Activated T-helper 1 cell treated with anti-CD3 and anti-CD28 coated beads, Interleukin-12 subunit alpha, Interleukin-12 subunit beta, Interleukin-2, Interleukin-4 antibody, amounts not matched to agents 30 ng/mL and 10 ng/mL and 1 ng/mL, durations not matched to agents 14 hours and 24 hours and 36 hours (primary cell): Measurements from ENCODE around the gene CDKN2B-AS1. TPM values are rescaled to one million over a fixed set of nuclear protein-coding genes. Genes with fewer than 3 reads are reported as not detected.
A peak's percentile ranks its signal among the peaks of the same experiment; 100 is the strongest.

Source experiments
- DNase-seq: peaks from one replicate; pipeline ENCODE4 v3.0.0; 2021; ENCODE audit warnings: low spot score
- H3K27ac Mint-ChIP-seq: one replicate; pipeline ENCODE4 v1.8.0; 2021; ENCODE audit warnings: mild to moderate bottlenecking, mixed read lengths
- H3K27me3 Mint-ChIP-seq: one replicate; pipeline ENCODE4 v1.8.0; 2022; ENCODE audit warnings: mild to moderate bottlenecking, moderate library complexity, mixed read lengths; ENCODE audit not compliant: insufficient read depth
- H3K36me3 Mint-ChIP-seq: one replicate; pipeline ENCODE4 v1.8.0; 2021; ENCODE audit warnings: low read depth, mixed read lengths
- H3K4me1 Mint-ChIP-seq: one replicate; pipeline ENCODE4 v1.8.0; 2021; ENCODE audit warnings: low read depth, mixed read lengths
- H3K4me3 Mint-ChIP-seq: one replicate; pipeline ENCODE4 v1.8.0; 2021; ENCODE audit warnings: mild to moderate bottlenecking, moderate library complexity, mixed read lengths
- H3K9me3 Mint-ChIP-seq: one replicate; pipeline ENCODE4 v1.8.0; 2021; ENCODE audit warnings: mixed read lengths
- intact Hi-C: fragments of 100-400 bp; cut with micrococcal nuclease; formaldehyde crosslinking; loops from one replicate; pipeline ENCODE4 v1.15.1; 2024
- total RNA-seq: library from RNA; stranded (reverse); gene quantifications from 2 replicates; pipeline ENCODE4 v1.2.3, GENCODE V29; 2022

The CDKN2B-AS1 gene
- total RNA-seq, 1 donor from 2014 or later: 1.4 TPM

- intact Hi-C loops: loop anchor here (5.0 kb wide), 1 partner anchor 33 kb away; no protein-coding TSS in a partner anchor
- peaks cover 36% of the 10 kb centered on the region for H3K4me1 Mint-ChIP-seq
- no peak overlapping the region for H3K4me3 Mint-ChIP-seq
- H3K9me3 Mint-ChIP-seq: no peaks in the 10 kb centered on the region
- H3K36me3 Mint-ChIP-seq: peaks cover 4% of the 10 kb centered on the region
- no peak for DNase-seq
- H3K27me3 Mint-ChIP-seq: peaks cover 56% of the 10 kb centered on the region
- no peak overlapping the region for H3K27ac Mint-ChIP-seq
Measured at GRCh38 chr9:22043928-22044327, 49.3 kb downstream of the CDKN2B-AS1 start.

- peaks cover 54% of the 10 kb centered on the region for H3K27me3 Mint-ChIP-seq
Measured at GRCh38 chr9:22044583-22044982, 50.0 kb downstream of the CDKN2B-AS1 start.

GRCh38 chr9:22045423-22045822 is 50.8 kb downstream of the CDKN2B-AS1 start:
- Mint-ChIP-seq H3K4me3 (no peak overlapping the region), H3K27me3 (peaks cover 46% of the 10 kb centered on the region), H3K4me1 (peaks cover 32% of the 10 kb centered on the region), H3K27ac (no peak overlapping the region), H3K36me3 (peaks cover 4% of the 10 kb centered on the region), H3K9me3 (no peaks in the 10 kb centered on the region)
- no peak for DNase-seq
- intact Hi-C loops: no loop called here

More at GRCh38 chr9:22044583-22044982, 50.0 kb downstream of the CDKN2B-AS1 start:
- Mint-ChIP-seq H3K9me3 (no peaks in the 10 kb centered on the region), H3K4me1 (peaks cover 36% of the 10 kb centered on the region), H3K36me3 (peaks cover 4% of the 10 kb centered on the region), H3K4me3 (no peak overlapping the region), H3K27ac (no peak overlapping the region)
- DNase-seq: no peak
- intact Hi-C loops: loop anchor here (5.0 kb wide), 1 partner anchor 33 kb away; no protein-coding TSS in a partner anchor

- Mint-ChIP-seq H3K27me3 (peaks cover 42% of the 10 kb centered on the region), H3K4me1 (peaks cover 30% of the 10 kb centered on the region), H3K36me3 (peaks cover 3% of the 10 kb centered on the region), H3K9me3 (no peaks in the 10 kb centered on the region), H3K4me3 (no peak overlapping the region), H3K27ac (no peak overlapping the region)
- intact Hi-C loops: no loop called here
- DNase-seq: no peak
Measured at GRCh38 chr9:22046243-22046885, 51.8 kb downstream of the CDKN2B-AS1 start.

GRCh38 chr9:22047596-22047995 is 53.0 kb downstream of the CDKN2B-AS1 start:
- Mint-ChIP-seq H3K27me3 (peaks cover 31% of the 10 kb centered on the region), H3K4me1 (peaks cover 38% of the 10 kb centered on the region), H3K27ac (no peak overlapping the region), H3K9me3 (no peaks in the 10 kb centered on the region), H3K4me3 (no peak overlapping the region), H3K36me3 (peaks cover 3% of the 10 kb centered on the region)
- intact Hi-C loops: no loop called here
- no peak for DNase-seq

- no peak for DNase-seq
- H3K4me1 Mint-ChIP-seq: peaks cover 48% of the 10 kb centered on the region
- H3K4me3 Mint-ChIP-seq: no peak overlapping the region
- H3K27me3 Mint-ChIP-seq: peaks cover 28% of the 10 kb centered on the region
- peaks cover 3% of the 10 kb centered on the region for H3K36me3 Mint-ChIP-seq
- H3K27ac Mint-ChIP-seq: no peak overlapping the region
- intact Hi-C loops: no loop called here
- no peaks in the 10 kb centered on the region for H3K9me3 Mint-ChIP-seq
Measured at GRCh38 chr9:22049411-22049810, 54.8 kb downstream of the CDKN2B-AS1 start.

GRCh38 chr9:22050924-22051323 is 56.3 kb downstream of the CDKN2B-AS1 start:
- intact Hi-C loops: loop anchor here (5.0 kb wide), 2 partner anchors 126 to 161 kb away; no protein-coding TSS in a partner anchor
- no peak overlapping the region for H3K27ac Mint-ChIP-seq
- peaks cover 38% of the 10 kb centered on the region for H3K4me1 Mint-ChIP-seq
- H3K9me3 Mint-ChIP-seq: no peaks in the 10 kb centered on the region
- peaks cover 4% of the 10 kb centered on the region for H3K36me3 Mint-ChIP-seq
- DNase-seq: peak; percentile 8
- peaks cover 30% of the 10 kb centered on the region for H3K27me3 Mint-ChIP-seq
- H3K4me3 Mint-ChIP-seq: no peak overlapping the region

GRCh38 chr9:22052376-22052945 is 57.9 kb downstream of the CDKN2B-AS1 start:
- Mint-ChIP-seq H3K36me3 (peaks cover 4% of the 10 kb centered on the region), H3K4me3 (no peak overlapping the region), H3K4me1 (peaks cover 32% of the 10 kb centered on the region), H3K9me3 (no peaks in the 10 kb centered on the region), H3K27me3 (peaks cover 26% of the 10 kb centered on the region), H3K27ac (peak overlapping the region; percentile 5)
- DNase-seq: peak; percentile 40
- intact Hi-C loops: loop anchor here (1.0 to 5.0 kb wide), 10 partner anchors 11 to 160 kb away; no protein-coding TSS in a partner anchor

- no peak for DNase-seq
- intact Hi-C loops: loop anchor here (2.0 to 5.0 kb wide), 4 partner anchors 18 to 159 kb away; no protein-coding TSS in a partner anchor
- Mint-ChIP-seq H3K36me3 (peaks cover 6% of the 10 kb centered on the region), H3K27ac (peak overlapping the region; percentile 5), H3K4me3 (peak overlapping the region; percentile 8), H3K9me3 (peaks cover 1% of the 10 kb centered on the region), H3K27me3 (peaks cover 23% of the 10 kb centered on the region), H3K4me1 (peaks cover 32% of the 10 kb centered on the region)
Measured at GRCh38 chr9:22053178-22053577, 58.6 kb downstream of the CDKN2B-AS1 start.

GRCh38 chr9:22054076-22054475 is 59.5 kb downstream of the CDKN2B-AS1 start:
- Mint-ChIP-seq H3K27me3 (peaks cover 19% of the 10 kb centered on the region), H3K4me3 (no peak overlapping the region), H3K9me3 (peaks cover 3% of the 10 kb centered on the region), H3K27ac (no peak overlapping the region), H3K36me3 (peaks cover 7% of the 10 kb centered on the region), H3K4me1 (peaks cover 32% of the 10 kb centered on the region)
- intact Hi-C loops: loop anchor here (5.0 kb wide), 2 partner anchors 123 to 158 kb away; no protein-coding TSS in a partner anchor
- no peak for DNase-seq

- intact Hi-C loops: loop anchor here (5.0 kb wide), 2 partner anchors 123 to 158 kb away; no protein-coding TSS in a partner anchor
- Mint-ChIP-seq H3K4me3 (no peak overlapping the region), H3K27ac (no peak overlapping the region)
Measured at GRCh38 chr9:22054529-22054928, 59.9 kb downstream of the CDKN2B-AS1 start.

GRCh38 chr9:22055090-22055489 is 60.5 kb downstream of the CDKN2B-AS1 start:
- peaks cover 32% of the 10 kb centered on the region for H3K4me1 Mint-ChIP-seq
- DNase-seq: no peak
- peaks cover 3% of the 10 kb centered on the region for H3K9me3 Mint-ChIP-seq
- H3K36me3 Mint-ChIP-seq: peaks cover 7% of the 10 kb centered on the region
- no peak overlapping the region for H3K27ac Mint-ChIP-seq
- no peak overlapping the region for H3K4me3 Mint-ChIP-seq
- intact Hi-C loops: no loop called here
- H3K27me3 Mint-ChIP-seq: peaks cover 20% of the 10 kb centered on the region

More at GRCh38 chr9:22054529-22054928, 59.9 kb downstream of the CDKN2B-AS1 start:
- DNase-seq: no peak
- peaks cover 3% of the 10 kb centered on the region for H3K9me3 Mint-ChIP-seq
- H3K4me1 Mint-ChIP-seq: peaks cover 32% of the 10 kb centered on the region
- peaks cover 19% of the 10 kb centered on the region for H3K27me3 Mint-ChIP-seq
- peaks cover 7% of the 10 kb centered on the region for H3K36me3 Mint-ChIP-seq

- intact Hi-C loops: no loop called here
- peaks cover 3% of the 10 kb centered on the region for H3K9me3 Mint-ChIP-seq
- H3K27me3 Mint-ChIP-seq: peaks cover 30% of the 10 kb centered on the region
Measured at GRCh38 chr9:22056402-22056801, 61.8 kb downstream of the CDKN2B-AS1 start.

More at GRCh38 chr9:22056402-22056801, 61.8 kb downstream of the CDKN2B-AS1 start:
- H3K27ac Mint-ChIP-seq: no peak overlapping the region
- H3K4me1 Mint-ChIP-seq: peaks cover 24% of the 10 kb centered on the region
- DNase-seq: no peak
- no peak overlapping the region for H3K4me3 Mint-ChIP-seq
- peaks cover 14% of the 10 kb centered on the region for H3K36me3 Mint-ChIP-seq
